Left kidney (tissue), 8 donors: ENCODE data around the gene CEPT1. TPM values are rescaled to one million over a fixed set of nuclear protein-coding genes. Genes with fewer than 3 reads are reported as not detected.
"Not testable (repeated sequence)": the region's sequence is repeated elsewhere in the genome, so short reads cannot be mapped to it uniquely, and the experiment has no call there.

Source experiments
- DNase-seq: peaks from one replicate; pipeline ENCODE4 v3.0.0-alpha.2; 2013
- long read RNA-seq, 8 donors: transcript quantifications; one replicate each; lab custom pipeline, GENCODE V29; 2026
- polyA plus RNA-seq: library from polyadenylated mRNA; unstranded; fragments of 120-200 nt; gene quantifications from one replicate; pipeline ENCODE4 v1.2.1, GENCODE V29; 2013; ENCODE audit not compliant: insufficient read length

The CEPT1 gene
- 59.0 TPM for polyA plus RNA-seq
- long read RNA-seq, donor 1, transcript CEPT1-201 (9 exons, 2,198 nt): major isoform, 9 of 9 reads
- long read RNA-seq, donor 1, partial matches to known transcripts: 0 of 9 reads
- long read RNA-seq, donor 1, other reads (novel, unspliced or antisense): 0 of 9 reads
- long read RNA-seq, donor 2, transcript CEPT1-201 (9 exons, 2,198 nt): major isoform, 6 of 6 reads
- long read RNA-seq, donor 2, partial matches to known transcripts: 0 of 6 reads
- long read RNA-seq, donor 2, other reads (novel, unspliced or antisense): 0 of 6 reads
- long read RNA-seq, donor 3, transcript CEPT1-201 (9 exons, 2,198 nt): major isoform, 6 of 6 reads
- long read RNA-seq, donor 3, partial matches to known transcripts: 0 of 6 reads
- long read RNA-seq, donor 3, other reads (novel, unspliced or antisense): 0 of 6 reads
- long read RNA-seq, donor 4: 0 reads
- long read RNA-seq, donor 5, transcript CEPT1-201 (9 exons, 2,198 nt): major isoform, 7 of 65 reads
- long read RNA-seq, donor 5, partial matches to known transcripts: 45 of 65 reads
- long read RNA-seq, donor 5, other reads (novel, unspliced or antisense): 13 of 65 reads
- long read RNA-seq, donor 6, full-length matches to known transcripts: 7 of 25 reads
- long read RNA-seq, donor 6, partial matches to known transcripts: 18 of 25 reads
- long read RNA-seq, donor 6, other reads (novel, unspliced or antisense): 0 of 25 reads
- long read RNA-seq, donor 7, full-length matches to known transcripts: 15 of 15 reads
- long read RNA-seq, donor 7, partial matches to known transcripts: 0 of 15 reads
- long read RNA-seq, donor 7, other reads (novel, unspliced or antisense): 0 of 15 reads
- long read RNA-seq, donor 8, partial matches to known transcripts: 0 of 3 reads
- long read RNA-seq, donor 8, other reads (novel, unspliced or antisense): 0 of 3 reads

GRCh38 chr1:111139956-111140679 lies at the start of gene CEPT1, which contains the start of gene DRAM2:
CEPT1 (plus strand) TSS chr1:111140223; CDS start chr1:111147715, 7,492 bp downstream.
DRAM2 (minus strand) TSS chr1:111140093; CDS start chr1:111131554, 8,539 bp downstream.
- DNase-seq: peak; percentile 97

- DNase-seq: not testable (repeated sequence)
Measured at GRCh38 chr1:111095421-111095820, 44.6 kb upstream of the CEPT1 start.

- no peak for DNase-seq
Measured at GRCh38 chr1:111097356-111098099, 42.5 kb upstream of the CEPT1 start.

GRCh38 chr1:111099289-111099688 lies 40.7 kb upstream of the CEPT1 start:
- no peak for DNase-seq

GRCh38 chr1:111101854-111102642 lies 38.0 kb upstream of the CEPT1 start:
- DNase-seq: no peak

DNA sequence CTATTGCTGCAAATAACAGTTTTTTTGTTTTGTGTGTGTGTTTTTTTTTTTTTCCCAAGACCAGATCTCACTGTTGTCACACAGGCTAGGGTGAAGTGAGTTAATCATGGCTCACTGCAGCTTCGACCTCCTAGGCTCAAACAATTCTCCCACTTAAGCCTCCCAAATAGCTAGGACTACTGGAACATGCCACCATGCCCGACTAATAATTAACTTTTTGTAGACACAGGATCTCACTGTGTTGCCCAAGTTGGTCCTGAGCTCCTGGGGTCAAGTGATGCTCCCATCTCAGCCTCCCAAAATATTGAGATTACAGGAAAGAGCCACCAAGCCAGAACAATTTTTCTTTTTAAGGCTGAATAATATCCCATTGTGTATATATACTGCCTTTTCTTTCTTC lies 35.0 kb upstream of the CEPT1 start:
- no peak for DNase-seq

DNA sequence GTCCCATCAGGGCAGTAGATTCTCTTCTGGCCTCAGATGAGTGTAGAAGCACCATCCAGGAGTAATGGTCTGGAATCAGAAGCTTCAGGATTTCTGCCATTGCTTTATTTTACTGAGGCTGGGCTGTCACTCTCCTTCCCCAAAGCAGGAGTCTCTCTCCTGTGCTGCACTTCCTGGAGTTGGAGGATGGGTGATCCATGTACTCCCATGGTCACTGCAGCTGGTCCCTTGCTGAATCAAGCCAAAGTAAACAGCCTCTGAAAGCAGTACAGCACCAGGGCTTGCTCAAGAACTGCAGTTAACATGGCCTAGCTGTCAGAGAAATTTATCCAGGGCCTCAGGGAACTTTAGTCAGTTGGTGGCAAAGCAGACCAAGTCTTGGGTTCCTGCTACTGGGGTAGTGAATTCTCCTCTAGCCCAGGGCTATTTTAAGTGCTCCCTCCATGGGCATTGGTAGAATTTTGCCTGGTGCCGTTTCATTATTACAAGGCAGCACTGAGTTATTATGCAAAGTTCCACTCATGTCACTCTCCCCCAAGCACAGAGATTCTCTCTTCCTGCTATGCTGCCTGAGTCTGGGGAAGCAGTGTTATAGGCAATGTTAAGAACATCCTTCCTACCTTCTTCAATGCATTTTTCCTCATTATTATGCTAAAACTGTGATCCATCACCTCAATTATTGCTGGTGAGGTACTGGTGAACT lies 29.7 kb upstream of the CEPT1 start:
- DNase-seq: no peak

DNA sequence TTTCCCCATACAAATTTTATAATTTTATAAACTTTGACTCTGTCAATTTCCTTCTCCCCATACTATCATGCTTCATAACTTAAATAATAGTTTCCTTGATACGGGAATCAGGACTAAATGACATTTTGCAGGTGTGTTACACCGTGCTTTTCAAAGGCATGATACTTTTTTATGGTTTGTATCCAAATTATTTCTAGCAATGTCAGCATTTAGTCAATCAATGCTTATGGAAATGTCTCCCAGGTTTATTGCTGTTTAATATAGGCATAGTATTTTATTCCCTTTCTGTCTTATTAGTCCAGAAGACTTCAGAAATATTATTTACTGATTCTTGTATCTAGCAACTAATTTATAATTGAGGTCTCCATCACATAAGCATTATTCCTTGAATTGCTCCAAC lies 23.5 kb upstream of the CEPT1 start:
- DNase-seq: no peak

DNA sequence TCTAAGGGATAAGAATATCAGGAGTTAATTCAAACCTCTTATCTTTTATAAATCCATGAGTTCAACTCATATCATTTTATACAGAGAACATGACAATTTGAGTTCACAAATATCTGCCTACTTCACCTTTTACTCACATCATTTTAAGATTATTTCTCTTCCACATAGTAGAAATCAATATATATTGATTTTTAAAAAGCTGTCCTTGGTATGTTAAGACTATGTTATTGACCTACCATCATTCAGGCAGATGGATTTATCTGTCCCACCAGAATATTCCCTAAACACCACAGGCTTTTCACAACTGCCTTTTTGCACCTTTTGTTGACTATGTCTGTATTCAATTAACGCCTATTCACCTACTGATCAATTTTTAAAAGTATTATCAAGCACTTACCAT lies 13.7 kb upstream of the CEPT1 start:
- no peak for DNase-seq

GRCh38 chr1:111127923-111128643 lies 11.9 kb upstream of the CEPT1 start:
- DNase-seq: no peak

- DNase-seq: no peak
Measured at GRCh38 chr1:111129376-111129775, 10.6 kb upstream of the CEPT1 start.

DNA sequence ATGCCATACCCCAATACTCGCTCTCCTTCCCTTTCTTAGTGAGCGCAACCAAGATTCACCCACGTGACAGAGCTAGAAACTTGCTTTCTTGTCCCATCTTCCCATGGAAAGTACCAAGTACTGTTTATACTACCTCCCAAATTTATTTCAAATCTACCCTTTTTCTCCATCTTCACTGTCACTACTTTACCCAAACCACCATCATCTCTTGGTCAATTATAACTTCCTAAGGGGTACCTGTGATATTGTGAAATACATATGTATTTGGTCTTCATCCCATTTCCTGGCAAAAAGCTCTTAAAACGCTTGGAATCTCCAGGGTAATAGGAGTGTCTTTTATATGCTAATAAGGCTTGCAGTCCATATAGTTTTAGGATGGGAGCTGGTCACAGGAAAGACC lies 8.3 kb upstream of the CEPT1 start:
- no peak for DNase-seq

GRCh38 chr1:111133866-111134265 lies 6.2 kb upstream of the CEPT1 start:
- no peak for DNase-seq

- peak; percentile 70 for DNase-seq
Measured at GRCh38 chr1:111139324-111139955, 583 bp upstream of the CEPT1 start.

DNA sequence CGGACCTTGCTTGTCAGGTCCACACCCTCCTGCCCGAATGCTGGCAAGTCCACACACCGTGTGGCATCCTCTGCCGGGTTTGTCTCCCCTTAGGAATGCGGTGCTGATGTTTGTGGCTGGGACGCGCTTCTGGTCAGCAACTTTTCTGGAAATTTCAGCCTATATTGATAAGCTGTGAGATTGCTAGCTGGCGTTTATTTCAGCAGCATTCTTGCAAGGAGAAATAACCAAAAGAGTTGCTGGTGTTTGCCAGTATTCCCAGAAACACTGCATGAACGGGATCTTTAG lies 601 bp downstream of the CEPT1 start:
- peak; percentile 35 for DNase-seq

- no peak for DNase-seq
Measured at GRCh38 chr1:111141245-111142220, 1.5 kb downstream of the CEPT1 start.

DNA sequence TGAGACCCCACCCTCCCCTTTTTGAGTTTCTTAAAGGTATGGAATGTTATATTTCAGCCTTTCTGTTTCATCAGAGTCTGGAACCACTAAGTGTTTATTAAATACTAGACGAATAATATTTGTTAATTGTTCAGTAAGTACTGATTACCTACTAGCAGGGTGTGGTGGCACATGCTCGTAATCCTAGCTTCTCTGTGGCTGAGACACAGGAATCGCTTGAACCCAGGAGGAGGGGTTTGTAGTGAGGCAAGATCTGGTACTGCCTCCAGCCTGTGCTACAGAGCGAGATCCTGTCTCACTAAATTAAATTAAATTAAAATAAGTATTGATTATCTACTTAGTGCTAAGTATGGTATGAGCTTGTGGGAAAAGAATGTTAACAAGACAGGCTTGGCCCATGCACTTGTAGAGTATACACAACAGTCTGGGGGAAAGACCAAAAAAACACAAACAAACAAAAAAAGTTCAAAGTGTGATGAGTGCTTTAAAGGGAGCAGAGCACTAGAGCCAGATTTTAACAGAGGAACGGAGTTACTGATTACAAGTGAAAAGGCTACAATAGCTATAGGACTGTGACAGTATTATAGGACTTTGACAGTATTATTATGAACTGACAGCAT lies 2.4 kb downstream of the CEPT1 start:
- no peak for DNase-seq
